ENCODE measurements around the gene HS6ST3.

- TF ChIP-seq SP1 (IDR thresholded peaks at IDR 0.05) (no peak), ELF4 (IDR thresholded peaks at IDR 0.05) (no peak), ZNF384 (IDR thresholded peaks at IDR 0.05) (no peak), SUZ12 (IDR thresholded peaks at IDR 0.05) (no peak), L3MBTL2 (conservative IDR thresholded peaks at IDR 0.05) (no peak), CTBP1 (IDR thresholded peaks at IDR 0.05; ENCODE audit: borderline replicate concordance) (no peak), FOXA1 (IDR thresholded peaks at IDR 0.05) (no peak), TARDBP (IDR thresholded peaks at IDR 0.05) (no peak), PKNOX1 (IDR thresholded peaks at IDR 0.05) (no peak), LEF1 (IDR thresholded peaks at IDR 0.05; ENCODE audit: borderline replicate concordance) (no peak), BHLHE40 (IDR thresholded peaks at IDR 0.05; ENCODE audit: borderline replicate concordance) (no peak), ARNT (IDR thresholded peaks at IDR 0.05) (no peak)
Observed at GRCh38 chr13:96728463-96728862, 638.6 kb downstream of the HS6ST3 start.

All from HEK293T (cell line).